OCI-LY7 (cell line): ENCODE results near the gene KRTAP26-1.

ENCODE experiments used
- EZH2phosphoT487 ChIP-seq: fragments of 200-600 bp; sonication (generic); IDR thresholded peaks from 2 replicates; pipeline ENCODE4 v1.6.1; 2018; ENCODE audit warnings: low read depth, borderline replicate concordance, mild to moderate bottlenecking, mixed run types, antibody characterized with exemption, low read length, moderate library complexity, mixed read lengths
- TF ChIP-seq, protein P1 (sequence below): fragments of 200-600 bp; sonication (generic); conservative IDR thresholded peaks from 2 replicates; pipeline ENCODE4 v1.5.1; 2014; ENCODE audit warnings: mild to moderate bottlenecking, antibody characterized with exemption, low read length, moderate library complexity, mixed read lengths

DNA sequence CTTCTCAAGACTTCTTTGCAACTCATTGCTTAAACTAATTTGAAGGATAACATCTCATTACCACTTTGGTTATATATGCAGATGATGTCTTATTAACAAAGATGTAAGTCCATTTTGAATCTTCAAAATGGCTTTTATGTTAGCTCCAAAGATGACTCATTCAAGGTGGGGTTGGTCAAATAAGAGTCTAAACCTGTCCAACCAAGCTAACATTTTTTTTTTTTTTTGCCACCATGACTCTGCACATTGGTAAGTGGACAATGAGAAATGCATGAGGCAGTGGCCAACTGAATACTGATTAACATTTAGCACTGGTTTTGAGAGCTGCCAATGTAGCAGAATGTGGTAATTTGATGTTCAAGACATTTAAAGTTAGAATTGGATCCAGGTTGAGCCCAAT lies 17.7 kb upstream of the KRTAP26-1 start:
- TF ChIP-seq, protein P1, sequence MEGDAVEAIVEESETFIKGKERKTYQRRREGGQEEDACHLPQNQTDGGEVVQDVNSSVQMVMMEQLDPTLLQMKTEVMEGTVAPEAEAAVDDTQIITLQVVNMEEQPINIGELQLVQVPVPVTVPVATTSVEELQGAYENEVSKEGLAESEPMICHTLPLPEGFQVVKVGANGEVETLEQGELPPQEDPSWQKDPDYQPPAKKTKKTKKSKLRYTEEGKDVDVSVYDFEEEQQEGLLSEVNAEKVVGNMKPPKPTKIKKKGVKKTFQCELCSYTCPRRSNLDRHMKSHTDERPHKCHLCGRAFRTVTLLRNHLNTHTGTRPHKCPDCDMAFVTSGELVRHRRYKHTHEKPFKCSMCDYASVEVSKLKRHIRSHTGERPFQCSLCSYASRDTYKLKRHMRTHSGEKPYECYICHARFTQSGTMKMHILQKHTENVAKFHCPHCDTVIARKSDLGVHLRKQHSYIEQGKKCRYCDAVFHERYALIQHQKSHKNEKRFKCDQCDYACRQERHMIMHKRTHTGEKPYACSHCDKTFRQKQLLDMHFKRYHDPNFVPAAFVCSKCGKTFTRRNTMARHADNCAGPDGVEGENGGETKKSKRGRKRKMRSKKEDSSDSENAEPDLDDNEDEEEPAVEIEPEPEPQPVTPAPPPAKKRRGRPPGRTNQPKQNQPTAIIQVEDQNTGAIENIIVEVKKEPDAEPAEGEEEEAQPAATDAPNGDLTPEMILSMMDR: no peak
- TF ChIP-seq EZH2phosphoT487: no peak
